Gastroesophageal sphincter (tissue), 3 donors: ENCODE results near the gene NSUN2.

Experiments
- CTCF ChIP-seq, 4 experiments: fragments of 200-600 bp in 2 of 4; fragments of 450-650 bp in 2 of 4; sonication (generic) in 1 of 4; IDR thresholded peaks; one replicate each; pipeline ENCODE4 v1.5.1; 2017 to 2019; ENCODE audit warnings: antibody characterized with exemption in 4 of 4, mild to moderate bottlenecking in 2 of 4, moderate library complexity in 2 of 4
- POLR2A ChIP-seq, 2 donors: fragments of 450-650 bp; IDR thresholded peaks; one replicate each; pipeline ENCODE4 v1.6.1; 2017; ENCODE audit warnings: antibody characterized with exemption in 2 of 2, mild to moderate bottlenecking in 2 of 2, moderate library complexity in 1 of 2
- POLR2AphosphoS5 ChIP-seq: sonication (generic); formaldehyde crosslinking; IDR thresholded peaks from one replicate; pipeline ENCODE4 v1.6.1; 2017; ENCODE audit warnings: antibody characterized with exemption

GRCh38 chr5:6568889-6569288 is 64.0 kb downstream of the NSUN2 start:
- TF ChIP-seq CTCF (IDR thresholded peaks at IDR 0.05) (no peak), POLR2AphosphoS5 (no peak), POLR2A (IDR thresholded peaks at IDR 0.05) (no peak)
